Lung (tissue), 12 donors: ENCODE measurements around the gene GABRR1. TPM values are rescaled to one million over a fixed set of nuclear protein-coding genes. Genes with fewer than 3 reads are reported as not detected.

Experiments
- ATAC-seq: fragments of 200-7000 bp; cut with Tn5 transposase; one replicate; pipeline ENCODE4 v1.9.1; 2020; ENCODE audit warnings: moderate number of reproducible peaks; ENCODE audit not compliant: insufficient read depth, low FRiP score
- DNase-seq, 3 donors: peaks; one replicate each; pipeline ENCODE4 v3.0.0-alpha.2; 2013 to 2017
- H3K27ac ChIP-seq, 2 donors: one replicate each; pipeline ENCODE4 v1.5.1; 2013; ENCODE audit warnings: mild to moderate bottlenecking in 2 of 2, moderate library complexity in 2 of 2, control low read depth in 1 of 2, inconsistent platforms in 1 of 2, low read depth in 1 of 2, low read length in 1 of 2
- H3K27me3 ChIP-seq, 3 donors: one replicate each; pipeline ENCODE4 v1.5.1; 2013; ENCODE audit warnings: low read length in 2 of 3; ENCODE audit not compliant: control insufficient read depth in 3 of 3, insufficient read depth in 3 of 3
- H3K36me3 ChIP-seq, 4 donors: one replicate each; pipeline ENCODE4 v1.5.1; 2013; ENCODE audit warnings: low read length in 4 of 4, mild to moderate bottlenecking in 1 of 4, moderate library complexity in 1 of 4; ENCODE audit not compliant: control insufficient read depth in 4 of 4, insufficient read depth in 4 of 4
- H3K4me1 ChIP-seq, 5 donors: one replicate each; pipeline ENCODE4 v1.5.1; 2013; ENCODE audit warnings: low read length in 5 of 5, mild to moderate bottlenecking in 2 of 5, moderate library complexity in 1 of 5; ENCODE audit not compliant: control insufficient read depth in 5 of 5, insufficient read depth in 5 of 5
- H3K4me3 ChIP-seq: one replicate; pipeline ENCODE4 v1.5.1; 2013; ENCODE audit warnings: mild to moderate bottlenecking, control low read depth, moderate library complexity
- H3K9ac ChIP-seq, 2 donors: one replicate each; pipeline ENCODE4 v1.5.1; 2013; ENCODE audit warnings: low read length in 2 of 2, control low read depth in 1 of 2; ENCODE audit not compliant: insufficient read depth in 1 of 2
- H3K9me3 ChIP-seq, 4 donors: one replicate each; pipeline ENCODE4 v1.5.1; 2013; ENCODE audit warnings: low read length in 3 of 4, mild to moderate bottlenecking in 1 of 4, moderate library complexity in 1 of 4; ENCODE audit not compliant: control insufficient read depth in 4 of 4, insufficient read depth in 3 of 4
- WGBS, 2 donors: extraction: QIAGEN DNeasy Blood & Tissue Kit; methylation state at CpG; one replicate each; pipeline ENCODE4 v1.1.7; 2013; 5-methylcytosine and 5-hydroxymethylcytosine counted together
- polyA plus RNA-seq, 2 donors: library from polyadenylated mRNA; stranded (reverse); fragments of 200-250 nt; gene quantifications; one replicate each; pipeline ENCODE4 v1.2.1, GENCODE V29; 2013
- total RNA-seq, 2 donors: library from RNA; depleted of rRNA in 1 of 2; stranded (reverse); fragments of >200 nt in 1 of 2; gene quantifications; one replicate each; pipeline ENCODE4 v1.2.1, GENCODE V29; 2014 to 2021
- TF ChIP-seq, protein P1 (sequence below): IDR thresholded peaks from 2 replicates; pipeline ENCODE4 v1.5.1; 2012; ENCODE audit warnings: mild to moderate bottlenecking; ENCODE audit errors: control extremely low read depth, extremely low read depth
- donor health status: control.
- donor health status: control.
- donor health status: Bipolar disorder and iron deficiency.
- donor health status: healthy.
- donor health status: DM: yes; HTN: yes; CAD: no.

GABRR1 gene
- total and polyA plus RNA-seq, 4 donors: not detected

DNA sequence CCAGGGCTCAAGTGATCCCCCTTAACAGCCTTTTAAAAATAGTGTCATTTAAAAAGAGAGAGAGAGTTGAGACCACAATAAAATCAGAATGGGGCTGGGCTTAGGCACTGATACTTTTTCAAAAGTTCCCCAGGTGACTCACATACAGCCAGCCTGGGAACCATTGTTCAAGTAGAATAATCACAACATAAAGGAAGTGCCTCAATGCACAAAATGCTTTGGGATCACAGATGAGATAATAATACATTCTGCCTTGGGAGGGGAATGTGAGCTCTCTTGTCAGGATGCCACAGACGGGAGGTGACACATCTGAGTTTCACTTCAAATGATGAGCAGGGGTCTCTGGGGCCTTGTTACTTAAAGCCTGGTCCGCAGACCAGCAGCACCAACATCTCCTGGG is 34.0 kb upstream of the GABRR1 start:
- no peak overlapping the region for H3K4me3 ChIP-seq
- no peak for ATAC-seq
- 80 to 90% methylated on average over 2 of the region's 2 CpGs for WGBS, 2 donors

DNA sequence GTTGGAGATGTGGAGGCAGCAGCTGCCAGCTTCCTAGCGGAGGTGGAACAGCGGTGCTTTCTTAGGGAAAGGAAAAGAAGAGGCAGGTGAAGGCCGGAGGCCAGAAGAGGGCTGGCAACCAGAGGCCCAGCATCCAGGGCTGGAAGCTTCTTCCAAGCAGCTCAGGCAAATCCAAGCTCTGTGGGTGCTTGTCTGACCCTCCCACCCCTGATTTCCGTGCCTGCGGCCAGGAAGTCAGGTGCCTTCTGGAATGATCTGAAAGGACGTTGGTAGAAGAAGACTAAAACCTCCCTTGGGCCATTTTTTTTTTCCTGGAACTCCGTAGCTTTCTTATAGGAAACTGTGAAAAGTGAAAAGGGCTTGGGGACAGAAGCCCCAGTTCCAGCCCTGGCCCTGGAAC is 33.1 kb upstream of the GABRR1 start:
- Histone ChIP-seq H3K27me3 (no peaks in the 10 kb centered on the region), H3K36me3 (no peaks in the 10 kb centered on the region), H3K9me3 (no peaks in the 10 kb centered on the region), H3K4me3 (no peak overlapping the region), H3K4me1 (no peaks in the 10 kb centered on the region), H3K27ac (no peak overlapping the region), H3K9ac (no peak overlapping the region)
- TF ChIP-seq, protein P1, sequence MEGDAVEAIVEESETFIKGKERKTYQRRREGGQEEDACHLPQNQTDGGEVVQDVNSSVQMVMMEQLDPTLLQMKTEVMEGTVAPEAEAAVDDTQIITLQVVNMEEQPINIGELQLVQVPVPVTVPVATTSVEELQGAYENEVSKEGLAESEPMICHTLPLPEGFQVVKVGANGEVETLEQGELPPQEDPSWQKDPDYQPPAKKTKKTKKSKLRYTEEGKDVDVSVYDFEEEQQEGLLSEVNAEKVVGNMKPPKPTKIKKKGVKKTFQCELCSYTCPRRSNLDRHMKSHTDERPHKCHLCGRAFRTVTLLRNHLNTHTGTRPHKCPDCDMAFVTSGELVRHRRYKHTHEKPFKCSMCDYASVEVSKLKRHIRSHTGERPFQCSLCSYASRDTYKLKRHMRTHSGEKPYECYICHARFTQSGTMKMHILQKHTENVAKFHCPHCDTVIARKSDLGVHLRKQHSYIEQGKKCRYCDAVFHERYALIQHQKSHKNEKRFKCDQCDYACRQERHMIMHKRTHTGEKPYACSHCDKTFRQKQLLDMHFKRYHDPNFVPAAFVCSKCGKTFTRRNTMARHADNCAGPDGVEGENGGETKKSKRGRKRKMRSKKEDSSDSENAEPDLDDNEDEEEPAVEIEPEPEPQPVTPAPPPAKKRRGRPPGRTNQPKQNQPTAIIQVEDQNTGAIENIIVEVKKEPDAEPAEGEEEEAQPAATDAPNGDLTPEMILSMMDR: no peak
- WGBS, 2 donors: 78 to 86% methylated on average over 7 of the region's 7 CpGs
- ATAC-seq (no peak), DNase-seq (no peak)

More for the DNA sequence above, 34.0 kb upstream of the GABRR1 start:
- TF ChIP-seq, protein P1: no peak
- no peaks in the 10 kb centered on the region for H3K4me1 ChIP-seq
- no peak overlapping the region for H3K9ac ChIP-seq
- H3K27me3 ChIP-seq: no peaks in the 10 kb centered on the region
- peaks cover 0 to 2% (median 0%) of the 10 kb centered on the region in 4 donors for H3K9me3 ChIP-seq
- H3K36me3 ChIP-seq: no peaks in the 10 kb centered on the region
- H3K27ac ChIP-seq: no peak overlapping the region
- no peak for DNase-seq

DNA sequence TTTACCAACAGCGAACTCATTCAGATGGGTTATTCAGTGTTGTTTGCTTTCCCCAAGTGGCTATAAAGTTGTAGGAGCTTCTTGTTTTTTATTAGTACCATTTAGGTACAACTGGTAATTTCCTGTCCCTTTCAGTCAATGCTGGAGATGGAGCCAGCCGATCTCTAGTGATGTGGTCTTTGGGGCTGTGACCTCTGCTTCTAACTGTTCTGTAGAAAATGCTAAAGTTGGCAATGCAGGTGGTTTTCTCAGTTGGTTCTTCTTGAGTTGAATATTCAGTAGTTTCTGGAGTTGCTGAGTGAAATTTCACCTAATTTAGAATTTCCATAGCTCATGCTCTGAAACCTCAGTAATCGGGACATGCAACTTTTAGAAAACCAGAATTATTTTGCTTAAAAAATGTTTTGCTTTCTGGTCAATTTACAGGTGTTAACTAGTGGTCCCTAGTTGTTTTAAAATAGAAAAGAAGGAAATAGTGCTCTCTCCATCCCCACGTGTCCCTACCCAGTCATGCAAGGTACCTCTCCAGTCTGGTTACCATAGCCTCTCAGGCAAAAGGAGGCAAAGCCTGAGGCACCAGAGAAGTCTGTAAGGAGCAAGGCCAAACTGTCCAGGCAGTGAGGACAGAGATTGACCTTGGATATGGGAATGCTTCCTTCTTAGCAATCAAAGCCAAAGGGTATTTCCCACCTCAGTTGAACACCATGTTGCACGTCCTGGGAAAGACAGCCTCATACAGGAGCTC is 27.3 kb upstream of the GABRR1 start:
- DNase-seq (no peak), ATAC-seq (no peak)
- H3K4me3 ChIP-seq: no peak overlapping the region
- H3K4me1 ChIP-seq: no peaks in the 10 kb centered on the region
- WGBS, 2 donors: 80 to 83% methylated on average over 5 of the region's 5 CpGs
- H3K27ac ChIP-seq: no peak overlapping the region
- no peak overlapping the region for H3K9ac ChIP-seq
- H3K9me3 ChIP-seq: no peaks in the 10 kb centered on the region
- peaks cover 0 to 4% (median 0%) of the 10 kb centered on the region in 3 donors for H3K27me3 ChIP-seq
- H3K36me3 ChIP-seq: no peaks in the 10 kb centered on the region
- TF ChIP-seq, protein P1: no peak

DNA sequence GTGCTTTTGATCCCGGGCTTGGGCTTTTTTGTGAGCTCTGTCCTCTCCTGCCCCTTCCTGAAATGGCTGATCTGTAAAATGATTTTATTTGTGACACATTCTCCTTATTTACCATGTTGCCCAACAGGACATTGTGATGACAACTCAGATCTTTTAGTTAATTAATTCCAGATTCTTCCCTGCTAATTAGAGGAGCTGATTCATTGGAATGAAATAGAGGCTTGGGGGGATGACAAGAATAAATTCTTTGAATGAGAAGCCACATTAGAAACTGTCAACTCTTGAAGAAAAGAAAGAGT is 26.1 kb upstream of the GABRR1 start:
- Histone ChIP-seq H3K27ac (no peak overlapping the region), H3K9ac (no peak overlapping the region), H3K4me1 (no peaks in the 10 kb centered on the region), H3K36me3 (no peaks in the 10 kb centered on the region), H3K9me3 (no peaks in the 10 kb centered on the region), H3K27me3 (peaks cover 0 to 4% (median 0%) of the 10 kb centered on the region in 3 donors), H3K4me3 (no peak overlapping the region)
- DNase-seq (no peak), ATAC-seq (no peak)
- WGBS, 2 donors: 52 to 61% methylated on average over 1 of the region's 1 CpG
- TF ChIP-seq, protein P1: no peak
